ENCODE data around the gene RELCH. TPM values are rescaled to one million over a fixed set of nuclear protein-coding genes. Genes with fewer than 3 reads are reported as not detected.

The RELCH gene
- total RNA-seq, 2 experiments from 2014 or later: 18.4 to 21.7 TPM

GRCh38 chr18:62245177-62245576 lies 58.1 kb downstream of the RELCH start:
- Mint-ChIP-seq H3K27ac (no peak overlapping the region), H3K9me3 (no peaks in the 10 kb centered on the region), H3K4me1 (ENCODE audit: low read depth) (no peaks in the 10 kb centered on the region), H3K27me3 (no peaks in the 10 kb centered on the region), H3K4me3 (no peak overlapping the region), H3K36me3 (ENCODE audit: low read depth) (peaks cover 6% of the 10 kb centered on the region)
- no peak for TF ChIP-seq CTCF (IDR thresholded peaks at IDR 0.05)
- no peak for ATAC-seq
- POLR2A ChIA-PET: no interaction called here
- intact Hi-C loops (cut with micrococcal nuclease): no loop called here
- DNase-seq: no peak
- CTCF ChIA-PET: interaction anchor here (7.0 kb wide), 1 partner anchor 61 kb away, joined by 125 read pairs; the partner anchor contains the start of genes PIGN and RELCH

GRCh38 chr18:62245699-62246098 lies 58.6 kb downstream of the RELCH start:
- ATAC-seq (no peak), DNase-seq (no peak)
- Mint-ChIP-seq H3K27me3 (no peaks in the 10 kb centered on the region), H3K4me1 (ENCODE audit: low read depth) (no peaks in the 10 kb centered on the region), H3K4me3 (no peak overlapping the region), H3K27ac (no peak overlapping the region), H3K36me3 (ENCODE audit: low read depth) (peaks cover 6% of the 10 kb centered on the region), H3K9me3 (no peaks in the 10 kb centered on the region)
- intact Hi-C loops (cut with micrococcal nuclease): no loop called here
- CTCF ChIA-PET: interaction anchor here (0.7 to 7.0 kb wide), 3 partner anchors 14 to 61 kb away, joined by 3 to 125 read pairs (median 3); partner anchors contain the start of genes PIGN and RELCH
- TF ChIP-seq CTCF (IDR thresholded peaks at IDR 0.05): no peak
- POLR2A ChIA-PET: no interaction called here

GRCh38 chr18:62248313-62248712 lies 61.3 kb downstream of the RELCH start:
- POLR2A ChIA-PET: interaction anchor here (1.1 to 2.3 kb wide), 2 partner anchors 61 to 68 kb away, joined by 3 to 12 read pairs; partner anchors contain the start of genes PIGN and RELCH
- ATAC-seq (no peak), DNase-seq (no peak)
- no peaks in the 10 kb centered on the region for H3K9me3 Mint-ChIP-seq
- H3K4me1 Mint-ChIP-seq (ENCODE audit: low read depth): no peaks in the 10 kb centered on the region
- no peak overlapping the region for H3K4me3 Mint-ChIP-seq
- TF ChIP-seq CTCF (IDR thresholded peaks at IDR 0.05): no peak
- CTCF ChIA-PET: interaction anchor here (0.7 to 7.0 kb wide), 16 partner anchors 10 to 367 kb away, joined by 3 to 125 read pairs (median 6); partner anchors contain the start of genes PIGN and RELCH
- intact Hi-C loops (cut with micrococcal nuclease): loop anchor here (2.0 kb wide), 1 partner anchor 62 kb away; the partner anchor contains the start of genes PIGN and RELCH
- H3K27ac Mint-ChIP-seq: no peak overlapping the region
- H3K36me3 Mint-ChIP-seq (ENCODE audit: low read depth): peaks cover 6% of the 10 kb centered on the region
- H3K27me3 Mint-ChIP-seq: no peaks in the 10 kb centered on the region

GRCh38 chr18:62249478-62250097 lies 62.5 kb downstream of the RELCH start:
- no peak overlapping the region for H3K27ac Mint-ChIP-seq
- peak; percentile 92 for TF ChIP-seq CTCF (IDR thresholded peaks at IDR 0.05)
- no peaks in the 10 kb centered on the region for H3K4me1 Mint-ChIP-seq (ENCODE audit: low read depth)
- ChIA-PET POLR2A (interaction anchor here (2.3 kb wide), 1 partner anchor 63 kb away, joined by 12 read pairs; the partner anchor contains the start of genes PIGN and RELCH), CTCF (interaction anchor here (0.6 to 7.0 kb wide), 37 partner anchors 8 to 1957 kb away, joined by 3 to 125 read pairs (median 5); partner anchors contain the start of genes PIGN and RELCH)
- H3K4me3 Mint-ChIP-seq: no peak overlapping the region
- DNase-seq (peak; percentile 94), ATAC-seq (peak; percentile 74)
- intact Hi-C loops (cut with micrococcal nuclease): loop anchor here (2.0 kb wide), 1 partner anchor 63 kb away; the partner anchor contains the start of genes PIGN and RELCH
- H3K36me3 Mint-ChIP-seq (ENCODE audit: low read depth): peaks cover 5% of the 10 kb centered on the region
- no peaks in the 10 kb centered on the region for H3K9me3 Mint-ChIP-seq
- no peaks in the 10 kb centered on the region for H3K27me3 Mint-ChIP-seq

- intact Hi-C loops (cut with micrococcal nuclease): no loop called here
- DNase-seq (no peak), ATAC-seq (no peak)
- H3K4me1 Mint-ChIP-seq (ENCODE audit: low read depth): no peaks in the 10 kb centered on the region
- H3K36me3 Mint-ChIP-seq (ENCODE audit: low read depth): peaks cover 5% of the 10 kb centered on the region
- no peak overlapping the region for H3K4me3 Mint-ChIP-seq
- CTCF ChIA-PET: interaction anchor here (0.9 to 7.0 kb wide), 16 partner anchors 8 to 333 kb away, joined by 3 to 125 read pairs (median 8); partner anchors contain the start of genes PIGN and RELCH
- H3K27me3 Mint-ChIP-seq: no peaks in the 10 kb centered on the region
- POLR2A ChIA-PET: no interaction called here
- H3K27ac Mint-ChIP-seq: no peak overlapping the region
- no peaks in the 10 kb centered on the region for H3K9me3 Mint-ChIP-seq
- no peak for TF ChIP-seq CTCF (IDR thresholded peaks at IDR 0.05)
These were observed 63.4 kb downstream of the RELCH start for GRCh38 chr18:62250475-62250874.

Data from activated CD8-positive, alpha-beta T cell treated with anti-CD3 and anti-CD28 coated beads for 36 hours (primary cell).